ENCODE data around the gene PWWP2B.

Gene PWWP2B

DNA sequence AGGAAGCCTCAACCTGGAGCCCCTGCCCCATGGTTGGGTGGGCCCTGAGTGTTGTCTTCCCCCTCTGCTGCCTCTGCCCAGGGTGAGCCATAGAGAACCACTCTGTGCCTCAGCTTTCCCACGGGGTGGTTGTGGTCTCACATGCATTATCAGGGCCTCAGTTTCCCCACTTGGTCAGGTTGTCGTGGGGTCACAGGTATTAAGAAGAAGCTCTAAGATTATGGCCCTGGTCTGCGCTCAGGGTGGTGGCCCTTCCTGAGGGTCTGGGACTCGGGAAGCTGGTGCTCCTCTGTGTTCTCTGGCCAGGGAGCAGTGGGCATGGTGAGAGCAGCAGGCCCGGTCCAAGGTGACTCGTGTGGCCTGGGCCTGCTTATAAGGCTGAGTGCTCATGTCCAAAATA is 47.2 kb upstream of the PWWP2B start:
- Histone ChIP-seq H3K36me3 (ENCODE audit: low read length) (no peaks in the 10 kb centered on the region), H3K27me3 (ENCODE audit: low read length) (no peaks in the 10 kb centered on the region), H3K9ac (ENCODE audit: low read length) (no peak overlapping the region), H3F3A (ENCODE audit: insufficient read depth) (no peaks in the 10 kb centered on the region), H3K9me2 (replicated peaks; ENCODE audit: insufficient read depth, low read length) (no peaks in the 10 kb centered on the region), H3K4me3 (ENCODE audit: insufficient read depth, low read length, poor library complexity, severe bottlenecking) (no peak overlapping the region), H3K79me2 (ENCODE audit: insufficient read depth, low read length) (no peaks in the 10 kb centered on the region), H2AFZ (ENCODE audit: low read depth, low read length, severe bottlenecking) (no peak overlapping the region), H3K4me2 (ENCODE audit: low read depth, low read length, poor library complexity, severe bottlenecking) (no peak overlapping the region), H4K20me1 (ENCODE audit: low read depth, low read length) (no peaks in the 10 kb centered on the region), H3K9me3 (ENCODE audit: insufficient read depth, low read length) (no peaks in the 10 kb centered on the region), H3K27ac (ENCODE audit: low read depth, low read length) (no peak overlapping the region)
- TF ChIP-seq, protein P1, sequence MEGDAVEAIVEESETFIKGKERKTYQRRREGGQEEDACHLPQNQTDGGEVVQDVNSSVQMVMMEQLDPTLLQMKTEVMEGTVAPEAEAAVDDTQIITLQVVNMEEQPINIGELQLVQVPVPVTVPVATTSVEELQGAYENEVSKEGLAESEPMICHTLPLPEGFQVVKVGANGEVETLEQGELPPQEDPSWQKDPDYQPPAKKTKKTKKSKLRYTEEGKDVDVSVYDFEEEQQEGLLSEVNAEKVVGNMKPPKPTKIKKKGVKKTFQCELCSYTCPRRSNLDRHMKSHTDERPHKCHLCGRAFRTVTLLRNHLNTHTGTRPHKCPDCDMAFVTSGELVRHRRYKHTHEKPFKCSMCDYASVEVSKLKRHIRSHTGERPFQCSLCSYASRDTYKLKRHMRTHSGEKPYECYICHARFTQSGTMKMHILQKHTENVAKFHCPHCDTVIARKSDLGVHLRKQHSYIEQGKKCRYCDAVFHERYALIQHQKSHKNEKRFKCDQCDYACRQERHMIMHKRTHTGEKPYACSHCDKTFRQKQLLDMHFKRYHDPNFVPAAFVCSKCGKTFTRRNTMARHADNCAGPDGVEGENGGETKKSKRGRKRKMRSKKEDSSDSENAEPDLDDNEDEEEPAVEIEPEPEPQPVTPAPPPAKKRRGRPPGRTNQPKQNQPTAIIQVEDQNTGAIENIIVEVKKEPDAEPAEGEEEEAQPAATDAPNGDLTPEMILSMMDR (IDR thresholded peaks at IDR 0.05; ENCODE audit: insufficient read depth, low read length, poor library complexity, severe bottlenecking): no peak
- no peak for TF ChIP-seq EZH2phosphoT487 (conservative IDR thresholded peaks at IDR 0.05; ENCODE audit: low read length)

DNA sequence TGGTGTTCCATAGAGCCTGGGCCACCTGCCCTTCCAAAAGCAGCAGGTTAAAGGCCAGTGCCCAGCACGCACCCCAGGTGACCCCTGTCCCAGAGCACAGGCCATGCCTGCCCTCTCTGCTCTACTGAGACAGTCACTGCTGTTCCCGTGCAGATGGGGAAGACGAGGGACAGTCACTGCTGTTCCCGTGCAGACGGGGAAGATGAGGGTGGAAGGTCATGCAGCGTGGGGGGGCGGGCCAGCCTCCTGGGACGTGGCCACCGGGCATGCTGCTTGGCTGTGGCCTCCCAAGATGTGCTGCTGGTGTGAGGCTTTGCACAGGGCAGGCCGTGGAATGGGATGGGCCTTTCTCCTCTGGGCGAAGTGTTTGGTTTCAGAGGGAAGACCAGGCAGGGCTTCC is 46.6 kb upstream of the PWWP2B start:
- H3K27me3 ChIP-seq (ENCODE audit: low read length): no peaks in the 10 kb centered on the region
- H4K20me1 ChIP-seq (ENCODE audit: low read depth, low read length): no peaks in the 10 kb centered on the region
- no peaks in the 10 kb centered on the region for H3F3A ChIP-seq (ENCODE audit: insufficient read depth)
- H3K36me3 ChIP-seq (ENCODE audit: low read length): no peaks in the 10 kb centered on the region
- H3K79me2 ChIP-seq (ENCODE audit: insufficient read depth, low read length): no peaks in the 10 kb centered on the region
- no peak overlapping the region for H3K4me3 ChIP-seq (ENCODE audit: insufficient read depth, low read length, poor library complexity, severe bottlenecking)
- no peaks in the 10 kb centered on the region for H3K9me3 ChIP-seq (ENCODE audit: insufficient read depth, low read length)
- TF ChIP-seq, protein P1 (IDR thresholded peaks at IDR 0.05; ENCODE audit: insufficient read depth, low read length, poor library complexity, severe bottlenecking): no peak
- no peak for TF ChIP-seq EZH2phosphoT487 (conservative IDR thresholded peaks at IDR 0.05; ENCODE audit: low read length)
- no peaks in the 10 kb centered on the region for H3K9me2 ChIP-seq (replicated peaks; ENCODE audit: insufficient read depth, low read length)
- no peak overlapping the region for H3K4me2 ChIP-seq (ENCODE audit: low read depth, low read length, poor library complexity, severe bottlenecking)
- no peak overlapping the region for H3K9ac ChIP-seq (ENCODE audit: low read length)
- H3K27ac ChIP-seq (ENCODE audit: low read depth, low read length): no peak overlapping the region
- H2AFZ ChIP-seq (ENCODE audit: low read depth, low read length, severe bottlenecking): no peak overlapping the region

DNA sequence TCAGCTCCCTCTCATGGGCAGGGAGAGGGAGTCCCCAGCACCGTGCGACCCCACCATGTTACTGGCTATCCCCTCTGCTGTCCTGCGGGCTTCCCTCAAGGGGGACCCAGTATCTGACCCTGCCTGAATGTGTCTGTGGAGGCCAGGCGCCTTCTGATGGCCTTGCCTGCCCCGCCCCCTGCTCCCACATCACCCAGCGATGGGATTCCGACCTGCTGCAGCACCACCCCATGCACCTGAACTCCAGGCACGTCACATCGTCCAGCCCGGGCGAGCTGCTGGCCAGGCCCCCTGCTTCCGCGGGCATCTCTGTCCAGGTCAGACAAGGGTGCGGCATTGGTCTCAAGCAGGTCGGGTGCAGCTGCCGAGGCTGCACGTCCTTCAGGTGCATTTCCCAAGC is 46.1 kb upstream of the PWWP2B start:
- no peaks in the 10 kb centered on the region for H4K20me1 ChIP-seq (ENCODE audit: low read depth, low read length)
- TF ChIP-seq, protein P1 (IDR thresholded peaks at IDR 0.05; ENCODE audit: insufficient read depth, low read length, poor library complexity, severe bottlenecking): no peak
- no peak for TF ChIP-seq EZH2phosphoT487 (conservative IDR thresholded peaks at IDR 0.05; ENCODE audit: low read length)
- H3K9ac ChIP-seq (ENCODE audit: low read length): no peak overlapping the region
- H3K79me2 ChIP-seq (ENCODE audit: insufficient read depth, low read length): no peaks in the 10 kb centered on the region
- H3F3A ChIP-seq (ENCODE audit: insufficient read depth): no peaks in the 10 kb centered on the region
- no peaks in the 10 kb centered on the region for H3K36me3 ChIP-seq (ENCODE audit: low read length)
- H3K9me3 ChIP-seq (ENCODE audit: insufficient read depth, low read length): no peaks in the 10 kb centered on the region
- H3K27me3 ChIP-seq (ENCODE audit: low read length): no peaks in the 10 kb centered on the region
- H3K4me2 ChIP-seq (ENCODE audit: low read depth, low read length, poor library complexity, severe bottlenecking): no peak overlapping the region
- H3K9me2 ChIP-seq (replicated peaks; ENCODE audit: insufficient read depth, low read length): no peaks in the 10 kb centered on the region
- H3K4me3 ChIP-seq (ENCODE audit: insufficient read depth, low read length, poor library complexity, severe bottlenecking): no peak overlapping the region
- no peak overlapping the region for H3K27ac ChIP-seq (ENCODE audit: low read depth, low read length)
- H2AFZ ChIP-seq (ENCODE audit: low read depth, low read length, severe bottlenecking): no peak overlapping the region

All from SU-DHL-6 (cell line).